ENCODE data around the gene ITLN1. TPM values are rescaled to one million over a fixed set of nuclear protein-coding genes. Genes with fewer than 3 reads are reported as not detected.

Gene ITLN1
- total RNA-seq, 2 experiments from 2014 or later = not detected

- H3K27ac Mint-ChIP-seq = no peak overlapping the region
- intact Hi-C loops (cut with DNase I, micrococcal nuclease) = no loop called here
- H3K27ac ChIP-seq (ENCODE audit: low read depth in 1 of 2, low read length in 2 of 2) = no peak overlapping the region
- DNase-seq (no peak), ATAC-seq (ENCODE audit: poor library complexity) (no peak)
- no peaks in the 10 kb centered on the region for H3K36me3 Mint-ChIP-seq (ENCODE audit: low read depth)
- H3K4me3 ChIP-seq (ENCODE audit: low read length) = no peak overlapping the region
- POLR2A ChIA-PET = interaction anchor here (0.5 to 1.7 kb wide), 3 partner anchors 13 to 523 kb away, joined by 3 to 8 read pairs (median 4); partner anchors contain the start of gene ITLN1
- H3K9me3 Mint-ChIP-seq = no peaks in the 10 kb centered on the region
- no peak for TF ChIP-seq CTCF (IDR thresholded peaks at IDR 0.05)
- CTCF ChIA-PET = no interaction called here
- H3K4me3 Mint-ChIP-seq = no peak overlapping the region
- no peaks in the 10 kb centered on the region for H3K36me3 ChIP-seq (ENCODE audit: insufficient read depth, low read length)
- H3K9me3 ChIP-seq (ENCODE audit: control insufficient read depth in 1 of 2, insufficient read depth in 1 of 2, low read length in 2 of 2) = no peaks in the 10 kb centered on the region
- H3K27me3 Mint-ChIP-seq = no peaks in the 10 kb centered on the region
- H3K27me3 ChIP-seq (ENCODE audit: control insufficient read depth in 1 of 2, insufficient read depth in 2 of 2, low read length in 2 of 2) = no peaks in the 10 kb centered on the region
- peaks cover 3% of the 10 kb centered on the region for H3K4me1 Mint-ChIP-seq (ENCODE audit: low read depth)
- peaks cover 8% of the 10 kb centered on the region for H3K4me1 ChIP-seq (ENCODE audit: insufficient read depth, low read length)
Measured at GRCh38 chr1:160850541-160850940, 34.4 kb downstream of the ITLN1 start.

GRCh38 chr1:160846281-160846680 is 38.7 kb downstream of the ITLN1 start:
- Mint-ChIP-seq H3K9me3 (no peaks in the 10 kb centered on the region), H3K4me1 (ENCODE audit: low read depth) (peaks cover 7% of the 10 kb centered on the region), H3K4me3 (no peak overlapping the region), H3K36me3 (ENCODE audit: low read depth) (no peaks in the 10 kb centered on the region), H3K27me3 (no peaks in the 10 kb centered on the region), H3K27ac (no peak overlapping the region)
- ChIA-PET CTCF (no interaction called here), POLR2A (interaction anchor here (0.9 kb wide), 1 partner anchor 12 kb away, joined by 3 read pairs; no protein-coding TSS in a partner anchor)
- ATAC-seq (ENCODE audit: poor library complexity) = no peak
- Histone ChIP-seq H3K27me3 (ENCODE audit: control insufficient read depth in 1 of 2, insufficient read depth in 2 of 2, low read length in 2 of 2) (no peaks in the 10 kb centered on the region), H3K4me3 (ENCODE audit: low read length) (no peak overlapping the region), H3K9me3 (ENCODE audit: control insufficient read depth in 1 of 2, insufficient read depth in 1 of 2, low read length in 2 of 2) (no peaks in the 10 kb centered on the region), H3K36me3 (ENCODE audit: insufficient read depth, low read length) (no peaks in the 10 kb centered on the region), H3K27ac (ENCODE audit: low read depth in 1 of 2, low read length in 2 of 2) (no peak overlapping the region), H3K4me1 (ENCODE audit: insufficient read depth, low read length) (peaks cover 4% of the 10 kb centered on the region)
- DNase-seq = no peak
- TF ChIP-seq CTCF (IDR thresholded peaks at IDR 0.05) = no peak
- intact Hi-C loops (cut with DNase I, micrococcal nuclease) = no loop called here

- no peaks in the 10 kb centered on the region for H3K9me3 Mint-ChIP-seq
- Histone ChIP-seq H3K9me3 (ENCODE audit: control insufficient read depth in 1 of 2, insufficient read depth in 1 of 2, low read length in 2 of 2) (no peaks in the 10 kb centered on the region), H3K36me3 (ENCODE audit: insufficient read depth, low read length) (no peaks in the 10 kb centered on the region), H3K4me3 (ENCODE audit: low read length) (no peak overlapping the region), H3K27me3 (ENCODE audit: control insufficient read depth in 1 of 2, insufficient read depth in 2 of 2, low read length in 2 of 2) (no peaks in the 10 kb centered on the region), H3K4me1 (ENCODE audit: insufficient read depth, low read length) (peaks cover 8% of the 10 kb centered on the region), H3K27ac (ENCODE audit: low read depth in 1 of 2, low read length in 2 of 2) (no peak overlapping the region)
- no peak overlapping the region for H3K27ac Mint-ChIP-seq
- H3K4me3 Mint-ChIP-seq = no peak overlapping the region
- no peaks in the 10 kb centered on the region for H3K27me3 Mint-ChIP-seq
- intact Hi-C loops (cut with DNase I, micrococcal nuclease) = no loop called here
- ATAC-seq (ENCODE audit: poor library complexity) = no peak
- POLR2A ChIA-PET = interaction anchor here (1.4 kb wide), 1 partner anchor 10 kb away, joined by 4 read pairs; no protein-coding TSS in a partner anchor
- peaks cover 16% of the 10 kb centered on the region for H3K4me1 Mint-ChIP-seq (ENCODE audit: low read depth)
- no peak for TF ChIP-seq CTCF (IDR thresholded peaks at IDR 0.05)
- DNase-seq = no peak
- CTCF ChIA-PET = interaction anchor here (1.5 kb wide), 1 partner anchor 10 kb away, joined by 5 read pairs; no protein-coding TSS in a partner anchor
- H3K36me3 Mint-ChIP-seq (ENCODE audit: low read depth) = no peaks in the 10 kb centered on the region
Measured at GRCh38 chr1:160844447-160845232, 40.3 kb downstream of the ITLN1 start.

Measured in CD4-positive, alpha-beta T cell (primary cell).